ENCODE measurements around the gene ANKS6. TPM values are rescaled to one million over a fixed set of nuclear protein-coding genes. Genes with fewer than 3 reads are reported as not detected.
A peak's percentile ranks its signal among the peaks of the same experiment; 100 is the strongest.

Gene ANKS6
- total RNA-seq, 1 donor from 2014 or later, result 4.4 TPM

DNA sequence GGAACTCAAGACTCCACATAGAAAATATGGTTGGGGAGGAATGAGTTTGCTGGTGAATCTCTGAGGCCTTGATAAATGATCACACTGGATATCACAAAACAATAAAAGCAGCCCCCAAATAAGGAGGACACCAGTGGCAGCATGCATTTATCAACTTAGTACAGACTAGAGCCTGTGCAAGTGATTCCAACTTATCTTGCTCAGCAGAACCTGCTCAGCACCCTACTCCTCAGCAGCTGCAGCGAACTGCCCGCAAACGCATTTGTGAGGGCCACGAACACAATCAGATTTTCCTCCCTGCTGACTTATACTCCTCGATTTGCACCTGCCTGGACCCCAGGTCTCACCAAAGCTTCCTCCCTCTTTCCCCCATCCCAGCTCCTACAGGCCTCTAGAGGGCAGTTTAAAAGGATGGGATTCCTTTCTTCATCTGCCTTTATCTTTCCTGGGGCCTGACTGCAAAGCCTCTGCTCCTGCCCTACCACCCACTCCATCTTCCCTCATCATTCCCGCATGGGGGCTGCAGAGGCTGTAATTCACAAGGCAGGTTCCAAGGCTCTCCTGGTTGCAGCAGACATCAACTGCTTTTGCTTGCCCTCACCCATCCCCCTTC, 41.2 kb downstream of the ANKS6 start:
- intact Hi-C loops (cut with DNase I), result no loop called here
- DNase-seq (ENCODE audit: missing footprints) (no peak), ATAC-seq (no peak)

- no peak for DNase-seq (ENCODE audit: missing footprints)
- no peak for ATAC-seq
- intact Hi-C loops (cut with DNase I), result no loop called here
Observed at GRCh38 chr9:98751210-98751609, 45.1 kb downstream of the ANKS6 start.

DNA sequence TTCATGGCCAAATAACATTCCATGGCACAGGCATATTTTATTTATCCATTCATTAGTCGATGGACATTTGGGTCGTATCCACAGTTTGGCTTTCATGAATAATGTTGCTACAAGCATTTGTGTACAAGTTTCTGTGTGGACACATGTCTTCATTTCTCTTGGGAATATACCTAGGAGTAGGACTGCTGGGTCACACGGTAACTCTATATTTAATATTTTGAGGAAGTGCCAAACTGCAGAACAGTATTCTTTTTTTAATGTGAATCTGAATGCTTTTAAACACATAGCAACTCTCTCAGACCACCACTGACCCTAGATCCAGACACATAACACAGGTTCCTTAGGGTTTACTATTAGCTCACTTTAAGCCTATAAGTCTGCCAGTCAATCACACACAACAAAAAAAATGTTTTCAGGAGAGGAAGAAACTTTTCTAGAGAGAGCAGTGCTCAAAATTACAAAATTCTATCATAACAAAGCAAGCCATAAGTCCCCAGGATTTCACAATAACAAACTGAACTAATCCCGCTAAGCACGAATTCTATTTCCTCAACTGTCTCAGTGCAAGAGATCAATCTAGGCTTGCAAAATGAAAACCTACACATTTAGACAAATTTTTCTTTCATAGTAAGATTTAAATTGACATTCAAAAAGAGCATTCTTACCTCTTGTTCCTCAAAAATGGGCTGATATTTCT, 45.8 kb downstream of the ANKS6 start:
- DNase-seq (ENCODE audit: missing footprints) (no peak), ATAC-seq (no peak)
- intact Hi-C loops (cut with DNase I), result no loop called here

DNA sequence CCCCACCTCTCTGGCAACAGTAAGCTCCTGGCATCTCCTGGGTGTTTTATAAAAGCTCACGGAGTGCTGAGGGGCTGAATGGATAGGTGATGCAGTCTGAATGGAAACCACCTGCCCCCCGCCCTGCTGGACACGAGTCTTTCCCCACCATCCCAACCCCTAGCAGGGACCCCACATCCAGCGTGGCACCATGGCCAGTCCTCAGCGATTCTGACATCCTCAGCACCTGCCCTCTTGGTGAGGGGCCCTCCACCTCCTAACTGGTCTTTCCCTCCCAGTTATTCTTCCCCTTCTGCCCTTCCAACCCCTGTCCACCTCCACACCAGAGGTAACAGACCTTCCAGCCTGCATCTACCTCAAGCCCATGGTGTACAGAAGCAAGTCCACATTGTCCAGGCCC, 48.9 kb downstream of the ANKS6 start:
- intact Hi-C loops (cut with DNase I), result no loop called here
- no peak for ATAC-seq

GRCh38 chr9:98745470-98745869, 50.9 kb downstream of the ANKS6 start:
- DNase-seq (ENCODE audit: missing footprints), result no peak
- intact Hi-C loops (cut with DNase I), result no loop called here
- ATAC-seq, result no peak

More for the DNA sequence above, 48.9 kb downstream of the ANKS6 start:
- no peak for DNase-seq (ENCODE audit: missing footprints)

GRCh38 chr9:98743818-98744611, 52.3 kb downstream of the ANKS6 start:
- DNase-seq (ENCODE audit: missing footprints), result no peak
- intact Hi-C loops (cut with DNase I), result no loop called here
- no peak for ATAC-seq

DNA sequence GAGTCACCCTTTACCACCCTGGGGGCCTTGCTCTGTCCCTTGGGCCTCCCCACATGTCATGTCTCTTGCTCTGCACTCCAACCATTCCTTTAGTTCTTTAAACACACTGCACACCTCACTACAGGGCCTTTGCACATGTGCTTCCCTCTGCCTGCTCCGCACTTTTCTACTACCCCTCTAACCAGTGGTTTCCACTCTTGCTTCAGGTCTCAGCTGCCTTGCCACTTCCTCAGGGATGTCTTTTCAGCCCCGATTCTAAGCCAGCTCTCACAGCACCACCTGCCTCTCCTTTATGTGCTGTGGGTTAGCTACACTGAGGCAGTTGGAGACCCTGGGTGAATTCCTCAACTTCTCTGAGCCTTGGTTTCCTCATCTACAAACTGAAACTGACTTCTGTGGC, 53.0 kb downstream of the ANKS6 start:
- ATAC-seq, result no peak
- no peak for DNase-seq (ENCODE audit: missing footprints)
- intact Hi-C loops (cut with DNase I), result no loop called here

DNA sequence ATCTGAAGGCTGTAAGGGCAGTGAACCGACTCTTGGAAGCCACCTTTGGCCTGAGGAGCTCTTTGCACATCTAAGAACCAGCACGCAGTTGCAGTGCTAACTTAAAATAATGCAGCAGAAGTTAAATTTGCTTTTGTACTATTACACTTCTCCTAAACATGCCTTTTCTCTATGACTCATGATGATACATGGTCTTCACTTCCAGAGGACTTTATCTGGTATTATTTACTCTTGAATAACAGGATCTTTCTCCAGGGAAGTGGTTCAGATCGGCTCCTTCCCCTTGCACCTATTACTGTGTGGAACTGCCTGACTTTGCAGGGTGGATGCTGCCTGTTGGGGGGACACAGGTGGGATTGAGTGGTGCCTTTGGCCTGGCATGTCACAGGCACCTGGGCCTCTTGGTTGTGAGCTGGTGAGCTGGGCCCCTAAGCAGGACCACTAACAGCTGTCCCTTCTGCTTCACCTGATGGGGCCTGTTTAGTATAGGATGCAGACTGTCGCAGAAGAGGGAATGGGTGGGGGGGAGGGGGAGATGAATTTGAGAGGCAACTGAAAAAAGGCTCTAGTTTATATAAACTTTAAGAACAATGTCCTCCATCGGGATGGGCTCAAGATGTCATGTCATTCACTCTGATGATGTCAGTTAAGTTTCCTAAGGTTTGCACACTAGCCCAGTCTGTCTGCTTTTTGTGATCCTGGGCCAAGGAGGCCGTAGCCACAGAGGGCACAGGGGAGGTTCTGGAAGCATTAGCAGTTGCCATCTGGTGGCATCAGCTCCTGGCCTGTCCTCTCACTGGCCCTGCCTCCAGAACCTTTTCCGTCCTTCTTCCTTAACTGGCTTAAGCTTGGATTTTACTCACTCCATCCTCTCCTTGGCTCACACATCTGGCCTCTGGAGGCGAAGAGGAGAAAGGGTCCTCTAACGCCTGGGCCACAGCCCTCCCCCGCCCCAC, 53.8 kb downstream of the ANKS6 start:
- DNase-seq (ENCODE audit: missing footprints) (no peak), ATAC-seq (no peak)
- intact Hi-C loops (cut with DNase I), result no loop called here

- ATAC-seq, result no peak
- DNase-seq (ENCODE audit: missing footprints), result no peak
- intact Hi-C loops (cut with DNase I), result no loop called here
Observed at GRCh38 chr9:98740226-98740881, 56.0 kb downstream of the ANKS6 start.

DNA sequence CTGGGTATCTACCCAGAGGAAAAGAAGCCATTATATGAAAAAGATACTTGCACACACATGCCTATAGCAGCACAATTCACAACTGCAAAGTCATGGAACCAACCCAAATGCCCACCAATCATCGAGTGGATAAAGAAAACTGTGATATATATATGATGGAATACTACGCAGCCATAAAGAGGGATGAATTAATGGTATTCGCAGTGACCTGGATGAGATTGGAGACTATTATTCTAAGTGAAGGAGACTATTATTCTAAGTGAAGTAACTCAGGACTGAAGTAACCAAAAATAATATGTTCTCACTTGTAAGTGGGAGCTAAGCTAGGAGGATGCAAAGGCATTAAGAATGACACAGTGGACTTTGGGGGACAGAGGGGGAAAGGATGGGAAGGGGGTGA, 57.6 kb downstream of the ANKS6 start:
- DNase-seq (ENCODE audit: missing footprints), result no peak
- intact Hi-C loops (cut with DNase I), result no loop called here
- no peak for ATAC-seq

DNA sequence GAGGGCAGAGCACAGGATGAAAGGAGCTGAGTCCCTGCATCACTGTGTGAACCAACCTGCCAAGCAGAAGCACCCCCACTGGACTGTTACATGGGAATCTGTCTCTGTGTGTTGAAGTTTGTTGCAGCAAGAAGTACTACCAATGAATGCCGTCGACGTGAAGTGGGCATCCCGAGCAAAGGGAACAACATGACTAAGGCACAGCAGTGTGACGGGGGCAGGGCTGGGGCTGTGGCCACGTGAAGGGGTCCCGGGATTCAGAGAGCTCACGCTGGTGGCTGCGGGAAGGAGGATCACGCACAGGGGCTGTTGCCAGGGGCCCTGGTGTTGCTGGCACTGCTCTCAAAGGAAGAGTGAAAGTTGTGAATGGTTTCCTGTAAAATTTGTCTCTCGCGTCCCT, 60.1 kb downstream of the ANKS6 start:
- no peak for DNase-seq (ENCODE audit: missing footprints)
- no peak for ATAC-seq
- intact Hi-C loops (cut with DNase I), result no loop called here

GRCh38 chr9:98732801-98733200, 63.6 kb downstream of the ANKS6 start:
- DNase-seq (ENCODE audit: missing footprints) (no peak), ATAC-seq (no peak)
- intact Hi-C loops (cut with DNase I), result no loop called here

GRCh38 chr9:98732091-98732490, 64.3 kb downstream of the ANKS6 start:
- intact Hi-C loops (cut with DNase I), result no loop called here
- no peak for ATAC-seq
- no peak for DNase-seq (ENCODE audit: missing footprints)

DNA sequence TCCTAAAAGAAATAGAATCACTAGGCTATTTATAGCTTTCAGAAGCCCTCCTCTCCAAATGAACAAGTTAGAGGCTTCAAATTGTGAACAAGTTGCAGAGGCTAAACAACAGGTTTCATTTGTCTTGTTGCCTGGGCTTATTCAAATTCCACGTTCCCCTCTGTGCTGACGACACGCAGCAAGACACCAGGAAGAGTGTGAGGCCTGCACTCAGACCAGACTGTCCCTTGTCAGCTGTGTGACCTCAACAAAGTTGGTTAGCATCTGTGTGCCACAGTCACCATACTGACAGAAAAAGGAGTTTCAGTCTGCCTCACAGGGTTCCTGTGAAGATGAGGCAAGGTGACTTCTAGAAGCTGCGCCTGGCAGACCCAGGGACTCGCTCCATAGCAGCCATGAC, 65.5 kb downstream of the ANKS6 start:
- intact Hi-C loops (cut with DNase I), result no loop called here
- DNase-seq (ENCODE audit: missing footprints) (no peak), ATAC-seq (no peak)

GRCh38 chr9:98728500-98728899, 67.9 kb downstream of the ANKS6 start:
- no peak for DNase-seq (ENCODE audit: missing footprints)
- intact Hi-C loops (cut with DNase I), result no loop called here
- no peak for ATAC-seq

GRCh38 chr9:98727428-98727827, 68.9 kb downstream of the ANKS6 start:
- intact Hi-C loops (cut with DNase I), result no loop called here
- ATAC-seq, result no peak
- no peak for DNase-seq (ENCODE audit: missing footprints)

DNA sequence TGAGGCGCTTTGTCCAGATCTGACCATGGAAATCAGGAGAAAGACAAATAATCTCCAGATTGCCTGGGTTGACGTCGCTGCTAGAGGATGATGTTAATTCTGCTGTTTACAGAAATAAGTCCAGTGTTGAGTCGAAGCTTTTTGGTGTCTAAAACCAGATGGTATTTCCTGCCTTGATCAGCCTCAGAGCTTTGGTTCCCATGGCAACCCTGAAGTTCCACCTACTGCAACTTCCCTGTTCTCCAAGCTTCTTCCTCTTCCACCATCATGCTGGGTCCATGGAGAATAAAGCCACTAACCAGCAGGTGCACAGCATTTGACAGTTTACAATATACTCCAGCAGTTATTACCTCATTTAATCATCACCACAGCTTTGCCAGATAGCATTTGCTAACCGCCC, 69.6 kb downstream of the ANKS6 start:
- intact Hi-C loops (cut with DNase I), result no loop called here
- DNase-seq (ENCODE audit: missing footprints) (no peak), ATAC-seq (peak; percentile 52)

DNA sequence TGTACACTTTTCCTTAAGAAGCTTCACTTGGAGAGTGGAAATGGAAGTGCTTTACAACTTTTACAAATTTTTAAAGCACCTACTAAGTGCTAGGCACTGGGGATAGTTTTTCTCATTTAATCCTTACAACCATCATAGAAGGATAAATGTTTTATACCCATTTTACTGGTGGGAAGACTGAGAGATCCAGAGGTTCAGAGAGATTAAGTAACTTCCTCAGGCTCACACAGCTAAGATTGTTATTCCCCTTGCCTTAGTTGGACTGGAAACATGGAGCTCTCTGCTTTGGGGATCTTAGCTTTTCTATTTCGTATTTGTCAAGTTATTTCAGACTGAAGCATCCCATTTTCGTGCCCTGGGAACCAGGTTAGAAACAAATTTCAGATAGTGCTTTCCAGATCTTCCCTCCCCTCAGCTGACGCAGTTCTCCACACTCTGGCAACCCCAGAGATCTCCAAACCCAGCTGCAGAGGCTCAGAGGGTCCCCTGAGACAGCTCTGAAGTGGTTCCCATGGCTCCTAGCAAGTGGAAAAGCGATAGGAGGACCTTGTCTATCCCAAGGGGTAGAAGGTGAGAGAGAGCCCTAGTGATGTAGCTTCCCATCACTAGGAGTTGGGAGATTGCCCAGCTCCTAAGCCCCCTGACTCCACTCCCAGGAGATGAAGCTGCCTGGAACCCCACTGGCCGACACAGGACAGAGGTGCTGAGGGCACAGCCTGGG, 71.4 kb downstream of the ANKS6 start:
- DNase-seq (ENCODE audit: missing footprints), result no peak
- ATAC-seq, result no peak

More for the DNA sequence above, 71.4 kb downstream of the ANKS6 start:
- intact Hi-C loops (cut with DNase I), result no loop called here

Data from Right ventricle myocardium inferior (tissue), 1 donor.